GM10847 (cell line): Measurements from ENCODE around the gene TTC39B.

ENCODE experiments used
- POLR2A ChIP-seq: IDR thresholded peaks from 2 replicates; pipeline ENCODE4 v1.6.1; 2011; ENCODE audit not compliant: insufficient read length; ENCODE audit errors: extremely low read depth

Gene TTC39B

DNA sequence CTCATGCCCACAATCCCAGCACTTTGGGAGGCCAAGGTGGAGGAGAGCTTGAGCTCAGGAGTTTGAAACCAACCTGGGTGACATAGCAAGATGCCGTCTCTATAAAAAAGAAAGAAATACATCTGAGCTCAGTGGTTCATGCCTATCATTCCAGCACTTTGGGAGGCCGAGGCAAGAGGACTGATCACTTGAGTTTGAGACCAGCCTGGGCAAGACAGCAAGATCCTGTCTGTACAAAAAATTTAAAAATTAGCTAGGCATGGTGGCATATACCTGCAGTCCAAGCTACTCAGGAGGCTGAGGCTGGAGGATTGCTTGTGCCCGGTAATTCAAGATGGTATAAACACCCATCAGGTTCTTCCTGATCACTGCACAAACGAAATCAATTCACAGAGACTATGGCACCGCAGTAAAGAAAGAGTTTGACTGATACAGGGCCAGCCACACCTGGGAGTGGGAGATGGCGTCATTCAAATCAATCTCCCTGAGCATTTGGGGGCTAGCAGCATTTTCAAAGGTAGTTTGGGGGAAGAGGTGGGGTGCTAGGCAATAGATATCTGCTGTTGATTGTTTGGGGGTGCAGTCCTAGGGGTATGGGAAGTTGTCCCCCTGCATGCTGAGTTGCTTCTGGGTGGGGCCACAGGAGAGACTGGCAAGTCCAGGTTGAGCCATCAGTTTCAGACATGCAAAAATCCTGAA, 169.2 kb downstream of the TTC39B start:
- no peak for TF ChIP-seq POLR2A

DNA sequence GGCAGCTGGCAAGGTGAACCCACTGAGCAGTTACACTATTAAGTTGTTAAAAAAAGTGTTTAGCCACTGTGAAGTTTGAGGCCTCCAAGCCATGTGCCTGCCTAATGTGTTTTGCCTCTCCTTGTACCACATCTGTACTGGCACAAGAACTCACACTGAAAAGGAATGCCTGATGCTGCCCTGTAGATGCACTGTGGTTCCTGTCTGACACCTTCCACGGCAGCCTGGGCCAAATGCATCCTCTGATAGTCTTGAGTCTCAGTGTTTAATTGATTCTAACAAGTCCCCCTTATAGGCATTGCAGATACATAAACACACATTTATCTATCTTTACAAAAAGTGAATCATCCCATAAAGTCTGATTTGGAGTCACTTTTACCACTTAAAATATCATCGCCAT, 169.9 kb downstream of the TTC39B start:
- no peak for TF ChIP-seq POLR2A

DNA sequence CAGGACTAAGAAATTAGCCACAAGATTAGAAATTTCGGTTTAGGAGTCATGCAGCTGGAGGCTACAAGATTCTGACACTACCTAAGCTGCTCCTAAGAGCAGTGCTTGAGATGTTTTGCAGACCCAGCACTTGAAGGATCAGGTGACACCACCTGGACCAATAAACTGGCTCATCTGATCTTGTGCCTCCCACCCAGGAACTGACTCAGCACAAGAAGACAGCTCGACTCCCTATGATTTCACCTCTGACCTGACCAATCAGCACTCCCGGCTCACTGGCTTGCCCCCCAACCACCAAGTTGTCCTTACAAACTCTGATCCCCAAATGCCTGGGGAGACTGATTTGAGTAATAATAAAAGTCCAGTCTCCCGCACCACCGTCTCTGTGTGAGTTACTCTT, 170.4 kb downstream of the TTC39B start:
- TF ChIP-seq POLR2A: no peak

DNA sequence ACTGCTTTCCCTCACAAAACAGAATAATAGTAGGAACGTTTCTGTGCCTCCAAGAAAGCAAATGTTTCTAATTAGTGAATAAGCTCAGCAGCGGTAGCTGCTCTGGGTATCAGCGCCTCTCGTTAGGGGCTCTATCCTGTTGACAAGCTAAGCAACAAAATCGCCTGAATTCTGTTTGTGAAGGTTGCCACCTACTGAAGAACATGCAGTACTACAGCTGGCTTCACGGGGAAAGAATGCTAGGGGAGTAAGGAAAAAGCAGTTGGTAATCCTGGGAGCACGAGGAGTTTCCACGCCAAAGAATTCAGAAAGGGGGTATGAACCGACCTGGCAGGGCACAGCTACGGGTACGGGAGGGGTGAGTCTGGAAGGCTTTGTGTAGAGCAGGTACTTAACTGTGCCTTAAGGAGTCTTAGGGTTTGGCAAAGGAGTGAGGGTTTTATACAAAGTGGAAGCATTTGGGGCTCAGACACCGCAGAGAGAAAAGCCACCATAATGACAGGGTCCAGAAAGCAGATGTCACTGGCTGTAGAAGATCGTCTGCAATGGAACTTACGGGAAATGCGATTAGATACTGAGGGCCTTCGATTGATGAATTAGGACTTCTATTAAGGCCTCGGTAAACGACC, 171.7 kb downstream of the TTC39B start:
- no peak for TF ChIP-seq POLR2A

DNA sequence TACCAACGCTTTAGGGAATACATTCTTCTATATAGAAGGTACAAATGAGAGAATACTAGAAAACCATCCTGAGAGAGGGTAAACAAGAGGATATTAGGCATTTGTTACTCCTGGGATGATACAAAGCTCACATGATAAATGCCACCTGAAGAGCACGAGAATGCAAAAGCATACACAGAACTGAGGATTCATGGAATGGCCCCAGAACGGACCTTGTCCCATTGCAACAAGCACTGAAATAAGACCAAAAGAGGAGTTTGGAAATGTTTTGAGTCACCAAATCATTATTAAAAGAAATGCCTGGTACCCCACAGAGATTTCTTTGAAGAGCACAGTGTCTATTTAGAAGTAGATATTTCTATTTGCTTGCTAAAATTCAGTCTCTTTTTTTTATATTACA, 173.5 kb downstream of the TTC39B start:
- TF ChIP-seq POLR2A: no peak

DNA sequence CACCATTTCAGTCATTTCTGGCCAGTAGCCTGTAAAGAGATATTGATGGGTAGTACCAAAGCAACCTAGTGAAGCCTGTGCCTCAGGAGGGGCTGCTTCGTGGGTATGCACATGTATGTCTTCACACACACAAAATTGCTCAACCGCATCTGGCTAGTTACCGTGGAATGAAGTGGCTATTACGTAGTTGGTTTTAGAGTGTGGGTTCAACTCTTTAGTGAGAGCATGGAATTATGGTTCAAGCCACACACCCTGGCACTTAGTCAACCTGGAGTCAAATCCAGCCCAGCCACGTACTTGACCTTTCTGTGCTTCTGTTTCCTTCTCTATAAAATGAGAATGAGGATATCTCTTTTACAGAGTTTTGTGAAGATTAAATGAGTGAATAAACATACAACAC, 174.9 kb downstream of the TTC39B start:
- TF ChIP-seq POLR2A: no peak

DNA sequence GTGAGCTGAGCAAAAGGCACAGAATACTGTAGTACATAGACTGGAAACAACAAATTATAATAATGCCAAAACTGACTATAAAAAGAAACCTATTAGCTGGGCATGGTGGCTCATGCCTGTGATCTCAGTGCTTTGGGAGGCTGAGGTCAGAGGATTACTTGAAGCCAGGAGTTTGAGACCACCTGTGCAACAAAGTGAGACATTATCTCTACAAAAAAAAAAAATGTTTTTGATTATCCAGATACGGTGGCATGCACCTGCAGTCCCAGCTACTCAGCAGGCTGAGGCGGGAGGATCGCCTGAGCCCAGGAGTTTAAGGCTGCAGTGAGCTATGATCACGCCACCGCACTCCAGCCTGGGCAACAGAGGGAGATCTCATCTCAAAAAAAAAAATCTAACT, 175.9 kb downstream of the TTC39B start:
- no peak for TF ChIP-seq POLR2A

DNA sequence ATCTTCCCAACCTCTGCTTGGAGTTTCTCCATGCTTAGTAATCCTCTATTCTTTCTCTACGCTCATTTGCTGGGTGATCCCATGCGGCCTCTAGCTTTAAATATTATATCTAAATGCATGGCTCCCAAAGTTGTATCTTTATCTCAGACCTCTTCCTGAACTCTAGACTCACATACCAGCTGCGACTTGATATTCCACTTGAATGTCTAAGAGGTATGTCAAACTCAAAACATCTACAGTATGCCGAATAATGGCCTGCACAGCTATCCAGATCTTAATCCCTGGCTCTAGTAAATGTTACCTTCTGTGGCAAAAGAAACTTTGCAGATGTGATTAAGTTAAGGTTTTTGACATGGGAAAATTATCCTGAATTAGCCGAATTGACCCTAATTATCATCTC, 179.2 kb downstream of the TTC39B start:
- no peak for TF ChIP-seq POLR2A

DNA sequence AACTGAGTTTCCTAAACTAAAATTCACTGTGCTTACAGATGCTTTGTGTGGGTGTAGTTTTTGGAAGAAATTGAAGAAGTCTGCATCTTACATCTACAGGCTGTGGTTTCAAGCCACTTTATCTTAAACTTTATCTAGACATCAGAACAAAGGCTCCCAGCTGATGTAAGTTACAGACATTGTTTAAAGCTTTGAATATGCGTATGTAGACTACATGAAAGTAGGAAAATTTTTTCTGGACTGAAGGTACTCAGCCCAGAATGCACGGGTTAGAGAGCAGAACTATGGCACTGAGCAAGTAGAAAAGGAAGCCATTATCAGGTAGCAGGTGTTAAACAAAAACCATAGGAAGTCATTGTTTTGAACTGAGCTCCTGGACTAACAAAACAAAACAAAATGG, 185.4 kb downstream of the TTC39B start:
- no peak for TF ChIP-seq POLR2A

DNA sequence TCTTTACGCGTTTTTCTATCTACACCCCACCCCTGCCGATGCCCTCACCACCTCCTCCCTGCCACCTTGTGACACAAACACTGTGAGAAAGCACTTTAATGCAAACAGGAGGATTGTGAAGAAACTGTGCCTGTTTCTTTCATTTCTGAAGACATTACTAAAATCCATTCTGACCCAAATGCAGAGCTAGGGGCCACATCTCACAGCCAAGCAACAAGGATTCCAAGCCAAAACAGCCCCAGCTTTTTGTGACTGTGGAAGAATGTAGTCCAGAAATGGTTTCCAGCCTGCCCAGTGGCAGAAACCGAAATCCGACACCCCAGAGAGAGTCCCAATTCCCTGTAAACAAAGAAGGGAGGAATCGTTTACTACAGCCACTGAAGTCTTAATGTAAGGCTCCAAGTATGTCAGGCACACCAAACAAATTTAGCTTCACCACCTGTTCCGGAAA, 190.9 kb downstream of the TTC39B start:
- no peak for TF ChIP-seq POLR2A

DNA sequence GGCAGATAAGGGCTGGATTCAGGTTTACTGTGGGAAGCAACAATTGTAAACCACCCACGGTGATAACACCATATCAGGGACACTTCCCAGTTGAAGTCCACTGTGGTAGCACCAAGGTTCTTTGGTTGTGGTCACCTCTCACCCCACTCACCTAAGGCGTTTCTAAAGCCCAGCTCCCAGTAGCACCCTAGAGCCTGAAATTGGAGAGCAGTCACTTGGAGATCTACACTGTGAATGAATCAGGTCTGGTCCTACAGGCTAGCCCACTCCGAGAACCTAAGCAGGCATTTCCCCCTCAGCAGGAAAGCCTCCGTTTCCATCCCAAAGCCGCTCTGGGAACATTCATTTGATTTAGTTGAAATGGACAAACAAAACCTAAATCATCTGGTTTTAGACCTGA, 191.3 kb downstream of the TTC39B start:
- no peak for TF ChIP-seq POLR2A

DNA sequence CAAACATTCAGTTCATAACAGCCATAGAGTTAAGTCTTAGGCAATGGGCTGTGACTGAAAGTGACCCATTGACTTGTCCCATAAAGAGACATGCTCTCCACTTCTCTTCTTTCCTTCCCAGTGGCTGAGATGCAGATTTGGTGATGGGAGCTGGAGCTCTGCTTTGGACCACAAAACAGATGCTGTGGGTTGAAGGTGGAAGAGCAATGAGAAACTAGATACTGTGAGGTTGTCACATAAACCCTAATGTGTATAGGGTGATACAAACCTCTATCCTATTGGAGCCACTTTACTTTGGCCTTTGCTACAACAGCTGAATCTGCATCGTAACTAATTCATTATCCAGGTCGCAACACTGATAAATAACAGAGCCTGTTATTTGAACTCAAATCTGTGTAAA, 192.0 kb downstream of the TTC39B start:
- TF ChIP-seq POLR2A: no peak
